Keratinocyte (primary cell): Measurements from ENCODE around the gene H3-3A. TPM values are rescaled to one million over a fixed set of nuclear protein-coding genes. Genes with fewer than 3 reads are reported as not detected.

ENCODE experiments used
- DNase-seq: peaks from one replicate; pipeline ENCODE4 v3.0.0-alpha.2; 2011; ENCODE audit warnings: low read depth, missing footprints, low spot score
- FAIRE-seq: peaks from 2 replicates; lab custom pipeline; 2011; peaks lifted over from hg19 to GRCh38; lab: Jason Lieb, UNC
- H2AFZ ChIP-seq: 2 replicates; pipeline ENCODE4 v1.6.0; 2012; ENCODE audit warnings: low read length, control low read depth, inconsistent platforms; ENCODE audit not compliant: control insufficient read depth
- H3K27ac ChIP-seq: 2 replicates; pipeline ENCODE4 v1.5.1; 2011; ENCODE audit warnings: low read length; ENCODE audit not compliant: control insufficient read depth, insufficient read depth
- H3K27me3 ChIP-seq: 3 replicates; pipeline ENCODE4 v1.6.0; 2011; ENCODE audit warnings: low read length; ENCODE audit not compliant: control insufficient read depth, insufficient read depth; ENCODE audit errors: extremely low read depth
- H3K36me3 ChIP-seq, 2 experiments: 2 replicates in 1 of 2; 3 replicates in 1 of 2; pipeline ENCODE4 v1.5.1; 2011; ENCODE audit warnings: low read length in 2 of 2, mild to moderate bottlenecking in 1 of 2; ENCODE audit not compliant: control insufficient read depth in 2 of 2, insufficient read depth in 2 of 2; ENCODE audit errors: extremely low read depth in 1 of 2
- H3K4me1 ChIP-seq: 3 replicates; pipeline ENCODE4 v1.5.1; 2011; ENCODE audit warnings: low read length; ENCODE audit not compliant: control insufficient read depth, insufficient read depth; ENCODE audit errors: extremely low read depth
- H3K4me2 ChIP-seq: 3 replicates; pipeline ENCODE4 v1.6.0; 2011; ENCODE audit warnings: low read depth, low read length; ENCODE audit not compliant: control insufficient read depth, insufficient read depth; ENCODE audit errors: extremely low read depth
- H3K4me3 ChIP-seq, 3 experiments: fragments of 200-600 bp in 1 of 3; sonication (generic) in 1 of 3; 2 replicates in 2 of 3; 3 replicates in 1 of 3; pipeline ENCODE4 v1.5.1; 2011 to 2016; ENCODE audit warnings: low read length in 3 of 3, mild to moderate bottlenecking in 3 of 3, control low read depth in 2 of 3, inconsistent platforms in 1 of 3, low read depth in 1 of 3, mixed read lengths in 1 of 3, mixed run types in 1 of 3, moderate library complexity in 1 of 3; ENCODE audit not compliant: control insufficient read depth in 2 of 3, insufficient read depth in 2 of 3; ENCODE audit errors: extremely low read depth in 1 of 3
- H3K79me2 ChIP-seq: 2 replicates; pipeline ENCODE4 v1.6.0; 2012; ENCODE audit warnings: low read length; ENCODE audit not compliant: control insufficient read depth, insufficient read depth
- H3K9ac ChIP-seq: 3 replicates; pipeline ENCODE4 v1.6.0; 2011; ENCODE audit warnings: low read length; ENCODE audit not compliant: control insufficient read depth, insufficient read depth; ENCODE audit errors: extremely low read depth
- H3K9me1 ChIP-seq: 3 replicates; pipeline ENCODE4 v1.6.0; 2011; ENCODE audit warnings: low read length; ENCODE audit not compliant: control insufficient read depth, insufficient read depth; ENCODE audit errors: extremely low read depth
- H3K9me3 ChIP-seq: 2 replicates; pipeline ENCODE4 v1.5.1; 2012; ENCODE audit warnings: low read depth, low read length; ENCODE audit not compliant: control insufficient read depth
- H4K20me1 ChIP-seq: 3 replicates; pipeline ENCODE4 v1.6.0; 2011; ENCODE audit warnings: low read length; ENCODE audit not compliant: control insufficient read depth, insufficient read depth; ENCODE audit errors: extremely low read depth
- CTCF ChIP-seq, 3 experiments: IDR thresholded peaks in 1 of 3; conservative IDR thresholded peaks in 1 of 3; optimal IDR thresholded peaks in 1 of 3; 2 replicates in 2 of 3; 3 replicates in 1 of 3; pipeline versions ENCODE3 to v1.5.1; 2011; ENCODE audit warnings: low read length in 3 of 3, mild to moderate bottlenecking in 3 of 3, moderate library complexity in 2 of 3, control low read depth in 1 of 3, inconsistent platforms in 1 of 3; ENCODE audit not compliant: insufficient read depth in 2 of 3; ENCODE audit errors: extremely low read depth in 1 of 3
- EZH2 ChIP-seq: IDR thresholded peaks from one replicate; pipeline ENCODE4 v1.6.1; 2012; ENCODE audit warnings: inconsistent platforms, mild to moderate bottlenecking, low read length, moderate library complexity
- dilution Hi-C: fragments of 300-500 bp; cut with MboI; formaldehyde crosslinking; loops from one replicate; pipeline ENCODE4 v1.7.0; 2020; ENCODE audit warnings: low sequenced_read_pairs; ENCODE audit not compliant: extremely low pct_ligation_motif_present
- polyA plus RNA-seq, 5 experiments: library from polyadenylated mRNA; depleted of rRNA in 3 of 5; stranded (reverse) in 3 of 5; stranded (forward) in 1 of 5; unstranded in 1 of 5; fragments of >200 nt; gene quantifications; 1 replicate in 1 of 5; 2 replicates in 3 of 5; 3 replicates in 1 of 5; pipeline versions ENCODE4 v1.2.1 to v1.2.3, GENCODE V29; 2011 to 2012; ENCODE audit warnings: missing spikeins in 2 of 5, low read depth in 1 of 5, low replicate concordance in 1 of 5

H3-3A gene
- polyA plus RNA-seq, 1 donor (not counting 4 experiments of a cell fraction or from before 2014, with no cell fraction given) = 291 TPM

GRCh38 chr1:226069811-226070489 is 7.4 kb downstream of the H3-3A start:
- Histone ChIP-seq H2AFZ (no peak overlapping the region), H3K27ac (no peak overlapping the region), H3K79me2 (peaks cover 45% of the 10 kb centered on the region), H4K20me1 (no peaks in the 10 kb centered on the region), H3K4me2 (no peak overlapping the region), H3K4me3 (no peak overlapping the region), H3K9me3 (no peaks in the 10 kb centered on the region), H3K27me3 (no peaks in the 10 kb centered on the region), H3K36me3 (peaks cover 15 to 28% of the 10 kb centered on the region in 2 experiments), H3K9ac (no peak overlapping the region), H3K4me1 (peaks cover 14% of the 10 kb centered on the region), H3K9me1 (no peaks in the 10 kb centered on the region)
- dilution Hi-C loops = no loop called here
- FAIRE-seq = no peak
- no peak for TF ChIP-seq CTCF (optimal IDR thresholded peaks at IDR 0.05 in 1 of 3, IDR thresholded peaks at IDR 0.05 in 1 of 3, conservative IDR thresholded peaks at IDR 0.05 in 1 of 3; ENCODE audit: extremely low read depth in 1 of 3, insufficient read depth in 2 of 3, low read length in 3 of 3)
- TF ChIP-seq EZH2 = no peak
- DNase-seq = no peak

GRCh38 chr1:226072347-226072746 is 9.8 kb downstream of the H3-3A start:
- no peaks in the 10 kb centered on the region for H4K20me1 ChIP-seq
- dilution Hi-C loops = no loop called here

More at GRCh38 chr1:226072347-226072746, 9.8 kb downstream of the H3-3A start:
- Histone ChIP-seq H2AFZ (no peak overlapping the region), H3K27me3 (no peaks in the 10 kb centered on the region), H3K9ac (no peak overlapping the region), H3K9me3 (no peaks in the 10 kb centered on the region), H3K4me2 (no peak overlapping the region), H3K4me3 (no peak overlapping the region), H3K9me1 (no peaks in the 10 kb centered on the region), H3K36me3 (peaks cover 8 to 13% of the 10 kb centered on the region in 2 experiments), H3K27ac (no peak overlapping the region), H3K79me2 (peaks cover 21% of the 10 kb centered on the region), H3K4me1 (no peaks in the 10 kb centered on the region)
- no peak for FAIRE-seq
- DNase-seq = no peak
- TF ChIP-seq EZH2 (no peak), CTCF (optimal IDR thresholded peaks at IDR 0.05 in 1 of 3, IDR thresholded peaks at IDR 0.05 in 1 of 3, conservative IDR thresholded peaks at IDR 0.05 in 1 of 3; ENCODE audit: extremely low read depth in 1 of 3, insufficient read depth in 2 of 3, low read length in 3 of 3) (no peak)
